Endothelial cell of umbilical vein (primary cell): ENCODE data around the gene NUP50. TPM values are rescaled to one million over a fixed set of nuclear protein-coding genes. Genes with fewer than 3 reads are reported as not detected.

Experiments
- BruUV-seq: library from RNA; stranded (reverse); fragments of 400-500 nt; replicated peaks from 2 replicates; lab custom pipeline; 2021; lab: Mats Ljungman, UMichigan
- CTCF ChIA-PET: fragments of 300-600, 350-600 bp; sonication (Branson Sonifier 250); formaldehyde crosslinking; loops from one replicate; lab custom pipeline; 2021; ENCODE audit warnings: antibody characterized with exemption, inconsistent platforms; lab: Charles Lee
- POLR2A ChIA-PET: fragments of 300-600, 350-600 bp; sonication (Branson Sonifier 250); formaldehyde crosslinking; loops from one replicate; lab custom pipeline; 2021; ENCODE audit warnings: antibody characterized with exemption, inconsistent platforms; lab: Charles Lee
- DNase-seq: peaks from one replicate; pipeline ENCODE4 v3.0.0-alpha.2; 2011; ENCODE audit warnings: low read depth, low spot score
- FAIRE-seq: peaks from 2 replicates; lab custom pipeline; 2011; peaks lifted over from hg19 to GRCh38; lab: Jason Lieb, UNC
- H2AFZ ChIP-seq: 2 replicates; pipeline ENCODE4 v1.6.0; 2012; ENCODE audit warnings: low read depth, low read length, control low read depth, inconsistent platforms
- H3K27ac ChIP-seq: 2 replicates; pipeline ENCODE4 v1.5.1; 2011; ENCODE audit warnings: low read depth, mild to moderate bottlenecking, control low read depth, low read length, moderate library complexity; ENCODE audit not compliant: insufficient read depth
- H3K27me3 ChIP-seq, 2 experiments: 2 replicates each; pipeline versions ENCODE4 v1.6.0 to v1.6.1; 2011; ENCODE audit warnings: low read length in 2 of 2, mixed read lengths in 1 of 2; ENCODE audit not compliant: control insufficient read depth in 2 of 2, insufficient read depth in 2 of 2
- H3K36me3 ChIP-seq, 2 experiments: 2 replicates in 1 of 2; 3 replicates in 1 of 2; pipeline ENCODE4 v1.5.1; 2011; ENCODE audit warnings: low read length in 2 of 2, mild to moderate bottlenecking in 1 of 2, moderate library complexity in 1 of 2; ENCODE audit not compliant: control insufficient read depth in 2 of 2, insufficient read depth in 2 of 2; ENCODE audit errors: extremely low read depth in 1 of 2
- H3K4me1 ChIP-seq: 3 replicates; pipeline ENCODE4 v1.5.1; 2011; ENCODE audit warnings: mild to moderate bottlenecking, low read length; ENCODE audit not compliant: control insufficient read depth, insufficient read depth; ENCODE audit errors: extremely low read depth
- H3K4me2 ChIP-seq: 2 replicates; pipeline ENCODE4 v1.6.1; 2011; ENCODE audit warnings: low read length, control low read depth, mixed read lengths; ENCODE audit not compliant: insufficient read depth
- H3K4me3 ChIP-seq, 3 experiments: fragments of 200-600 bp in 1 of 3; sonication (generic), shearing (Covaris generic) in 1 of 3; replicated peaks in 1 of 3; 2 replicates each; pipeline ENCODE4 v1.5.1; 2011 to 2016; ENCODE audit warnings: control low read depth in 3 of 3, low read length in 3 of 3, mild to moderate bottlenecking in 2 of 3, inconsistent platforms in 1 of 3, low read depth in 1 of 3, moderate library complexity in 1 of 3; ENCODE audit not compliant: insufficient read depth in 1 of 3
- H3K79me2 ChIP-seq: 2 replicates; pipeline ENCODE4 v1.6.0; 2012; ENCODE audit warnings: low read length, inconsistent platforms; ENCODE audit not compliant: control insufficient read depth, insufficient read depth
- H3K9ac ChIP-seq: replicated peaks from 2 replicates; pipeline ENCODE3; 2011; ENCODE audit warnings: low read length, control low read depth; ENCODE audit not compliant: insufficient read depth; ENCODE audit errors: extremely low read depth
- H3K9me1 ChIP-seq: replicated peaks from 3 replicates; pipeline ENCODE4 v1.6.0; 2011; ENCODE audit warnings: mild to moderate bottlenecking, low read length; ENCODE audit not compliant: control insufficient read depth, insufficient read depth; ENCODE audit errors: extremely low read depth
- H3K9me3 ChIP-seq: replicated peaks from 2 replicates; pipeline ENCODE4 v1.5.1; 2012; ENCODE audit warnings: low read length, inconsistent platforms; ENCODE audit not compliant: control insufficient read depth, insufficient read depth
- H4K20me1 ChIP-seq: replicated peaks from 2 replicates; pipeline ENCODE3; 2011; ENCODE audit warnings: mild to moderate bottlenecking, low read length; ENCODE audit not compliant: control insufficient read depth, insufficient read depth; ENCODE audit errors: extremely low read depth
- EZH2 ChIP-seq: IDR thresholded peaks from 2 replicates; pipeline ENCODE4 v1.6.1; 2012; ENCODE audit warnings: borderline replicate concordance, low read depth, mild to moderate bottlenecking, moderate library complexity, low read length, inconsistent platforms; ENCODE audit not compliant: severe bottlenecking
- FOS ChIP-seq: IDR thresholded peaks from 2 replicates; pipeline ENCODE4 v1.6.1; 2011; ENCODE audit warnings: mild to moderate bottlenecking, low read length, moderate library complexity, borderline replicate concordance; ENCODE audit not compliant: insufficient read depth
- GATA2 ChIP-seq: IDR thresholded peaks from 2 replicates; pipeline ENCODE4 v1.7.0; 2011; ENCODE audit warnings: low read depth, mild to moderate bottlenecking, moderate library complexity, mixed read lengths, low read length; ENCODE audit not compliant: insufficient read length, insufficient read depth
- JUN ChIP-seq: IDR thresholded peaks from 2 replicates; pipeline ENCODE4 v1.6.1; 2011; ENCODE audit warnings: borderline replicate concordance, low read depth; ENCODE audit not compliant: insufficient read length, insufficient read depth
- MAX ChIP-seq: IDR thresholded peaks from 2 replicates; pipeline ENCODE4 v1.6.1; 2011; ENCODE audit not compliant: insufficient read depth, insufficient read length
- MYC ChIP-seq: IDR thresholded peaks from one replicate; pipeline ENCODE4 v1.6.1; 2011; ENCODE audit warnings: mild to moderate bottlenecking, low read depth, low read length
- POLR2A ChIP-seq: IDR thresholded peaks from 2 replicates; pipeline ENCODE4 v1.6.1; 2012; ENCODE audit warnings: low read depth, mild to moderate bottlenecking, control low read depth, low read length
- POLR2AphosphoS5 ChIP-seq: IDR thresholded peaks from 2 replicates; pipeline ENCODE4 v1.6.1; 2012; ENCODE audit warnings: low read depth, mild to moderate bottlenecking, control low read depth, low read length, moderate library complexity; ENCODE audit not compliant: insufficient read depth
- dilution Hi-C: fragments of 300-500 bp; cut with MboI; formaldehyde crosslinking; loops from one replicate; pipeline ENCODE4 v1.15.0; 2019; ENCODE audit warnings: low sequenced_read_pairs; ENCODE audit not compliant: extremely low pct_ligation_motif_present
- intact Hi-C: fragments of 100-400 bp; cut with micrococcal nuclease; formaldehyde crosslinking; loops from one replicate; pipeline ENCODE4 v1.10.0; 2022
- polyA plus RNA-seq, 4 experiments: library from polyadenylated mRNA; depleted of rRNA in 3 of 4; stranded (reverse) in 3 of 4; unstranded in 1 of 4; fragments of >200 nt; gene quantifications; 2 replicates each; pipeline versions ENCODE4 v1.2.1 to v1.2.3, GENCODE V29; 2011 to 2012; ENCODE audit warnings: missing spikeins in 1 of 4
- total RNA-seq: library from RNA; stranded (reverse); gene quantifications from 2 replicates; pipeline ENCODE4 v1.2.3, GENCODE V29; 2021
- TF ChIP-seq, protein P1 (sequence below), 2 donors: IDR thresholded peaks; 1 replicate in 1 of 2; 2 replicates in 1 of 2; pipeline ENCODE4 v1.5.1; 2011; ENCODE audit warnings: low read length in 2 of 2, mild to moderate bottlenecking in 2 of 2, moderate library complexity in 2 of 2, control low read depth in 1 of 2, inconsistent platforms in 1 of 2, low read depth in 1 of 2; ENCODE audit not compliant: insufficient read depth in 1 of 2; ENCODE audit errors: extremely low read depth in 1 of 2

The NUP50 gene
- total and polyA plus RNA-seq, 2 donors (not counting 3 experiments of a cell fraction or from before 2014, with no cell fraction given), result 12.4 to 90.9 TPM

DNA sequence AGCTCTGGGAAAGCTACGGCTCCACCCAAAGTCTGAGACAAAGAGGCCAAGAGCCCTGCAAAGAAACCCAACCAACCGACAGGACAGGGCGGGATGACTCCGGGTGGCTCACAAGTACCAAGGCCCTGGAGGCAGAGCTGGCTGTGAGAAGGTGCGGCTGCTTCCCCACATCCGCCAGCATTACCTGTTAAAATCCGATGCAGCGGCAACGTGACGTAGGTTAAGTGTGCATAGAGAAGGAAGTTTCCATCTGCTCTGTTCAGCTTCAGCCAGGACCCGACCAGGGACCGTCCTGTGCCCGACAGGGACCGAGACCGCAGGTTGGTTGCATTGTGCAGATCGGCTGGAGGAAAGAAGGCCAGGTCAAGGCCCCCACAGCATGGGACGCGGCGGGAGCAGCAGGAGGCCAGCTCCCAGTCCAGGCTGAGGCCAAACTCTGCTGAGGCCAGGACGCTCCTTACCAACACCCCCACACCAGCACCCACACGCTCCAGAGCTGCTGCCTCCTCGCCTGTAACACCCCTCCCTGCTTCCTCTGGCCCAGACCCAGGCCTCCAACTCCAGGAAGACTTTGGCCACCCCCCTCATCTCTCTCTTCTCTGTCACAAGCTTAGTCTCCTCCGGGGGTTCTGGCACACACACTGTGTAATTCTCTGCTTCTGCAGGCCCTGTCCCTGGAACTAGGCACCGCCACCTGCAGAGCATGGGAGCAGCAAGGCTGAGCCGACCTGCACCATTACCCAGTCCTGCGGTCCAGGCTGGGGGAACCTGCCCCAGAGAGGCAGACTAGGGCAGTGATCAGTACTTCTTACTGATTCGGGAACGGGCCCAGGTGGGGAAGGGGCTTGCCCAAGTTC, 34.1 kb downstream of the NUP50 start:
- no TSS peak for BruUV-seq
- Histone ChIP-seq H3K36me3 (peaks cover 0 to 31% of the 10 kb centered on the region in 2 experiments), H4K20me1 (no peaks in the 10 kb centered on the region)

GRCh38 chr22:45198463-45198795, 34.7 kb downstream of the NUP50 start:
- Histone ChIP-seq H3K9ac (no peak overlapping the region), H3K27me3 (no peaks in the 10 kb centered on the region), H3K27ac (no peak overlapping the region), H4K20me1 (no peaks in the 10 kb centered on the region), H3K4me3 (no peak overlapping the region), H3K9me1 (no peaks in the 10 kb centered on the region), H3K4me2 (no peak overlapping the region), H2AFZ (no peak overlapping the region), H3K36me3 (peaks cover 0 to 34% of the 10 kb centered on the region in 2 experiments), H3K4me1 (no peaks in the 10 kb centered on the region), H3K9me3 (no peaks in the 10 kb centered on the region), H3K79me2 (no peaks in the 10 kb centered on the region)
- no TSS peak for BruUV-seq
- no peak for FAIRE-seq
- TF ChIP-seq MYC (no peak), GATA2 (no peak), POLR2AphosphoS5 (no peak), POLR2A (no peak), MAX (no peak), EZH2 (no peak), FOS (no peak), JUN (no peak)
- TF ChIP-seq, protein P1, sequence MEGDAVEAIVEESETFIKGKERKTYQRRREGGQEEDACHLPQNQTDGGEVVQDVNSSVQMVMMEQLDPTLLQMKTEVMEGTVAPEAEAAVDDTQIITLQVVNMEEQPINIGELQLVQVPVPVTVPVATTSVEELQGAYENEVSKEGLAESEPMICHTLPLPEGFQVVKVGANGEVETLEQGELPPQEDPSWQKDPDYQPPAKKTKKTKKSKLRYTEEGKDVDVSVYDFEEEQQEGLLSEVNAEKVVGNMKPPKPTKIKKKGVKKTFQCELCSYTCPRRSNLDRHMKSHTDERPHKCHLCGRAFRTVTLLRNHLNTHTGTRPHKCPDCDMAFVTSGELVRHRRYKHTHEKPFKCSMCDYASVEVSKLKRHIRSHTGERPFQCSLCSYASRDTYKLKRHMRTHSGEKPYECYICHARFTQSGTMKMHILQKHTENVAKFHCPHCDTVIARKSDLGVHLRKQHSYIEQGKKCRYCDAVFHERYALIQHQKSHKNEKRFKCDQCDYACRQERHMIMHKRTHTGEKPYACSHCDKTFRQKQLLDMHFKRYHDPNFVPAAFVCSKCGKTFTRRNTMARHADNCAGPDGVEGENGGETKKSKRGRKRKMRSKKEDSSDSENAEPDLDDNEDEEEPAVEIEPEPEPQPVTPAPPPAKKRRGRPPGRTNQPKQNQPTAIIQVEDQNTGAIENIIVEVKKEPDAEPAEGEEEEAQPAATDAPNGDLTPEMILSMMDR (IDR thresholded peaks at IDR 0.05; ENCODE audit: extremely low read depth in 1 of 2, insufficient read depth in 1 of 2, low read depth in 1 of 2, low read length in 2 of 2), result no peak
- intact Hi-C loops (no loop called here), dilution Hi-C loops (no loop called here)
- no peak for DNase-seq
- ChIA-PET POLR2A (no interaction called here), CTCF (no interaction called here)

More for the DNA sequence above, 34.1 kb downstream of the NUP50 start:
- H3K4me1 ChIP-seq, result no peaks in the 10 kb centered on the region
- H2AFZ ChIP-seq, result no peak overlapping the region
- H3K9me1 ChIP-seq, result no peaks in the 10 kb centered on the region
- H3K4me2 ChIP-seq, result no peak overlapping the region
- dilution Hi-C loops, result no loop called here
- H3K9me3 ChIP-seq, result no peaks in the 10 kb centered on the region
- H3K4me3 ChIP-seq, result no peak overlapping the region
- DNase-seq, result no peak
- no peak for TF ChIP-seq MYC
- no peak for TF ChIP-seq POLR2A
- ChIA-PET CTCF (interaction anchor here (1.1 kb wide), 1 partner anchor 12 kb away, joined by 3 read pairs; no protein-coding TSS in a partner anchor), POLR2A (no interaction called here)
- intact Hi-C loops, result no loop called here
- no peaks in the 10 kb centered on the region for H3K79me2 ChIP-seq
- H3K27me3 ChIP-seq, result no peaks in the 10 kb centered on the region
- no peak for FAIRE-seq
- H3K9ac ChIP-seq, result no peak overlapping the region
- no peak overlapping the region for H3K27ac ChIP-seq
